IPS-18c (cell line): ENCODE measurements around the gene ERC2.

Source experiments
- H3K4me3 ChIP-seq: 2 replicates; pipeline ENCODE4 v1.7.0; 2013; ENCODE audit warnings: low read depth, mild to moderate bottlenecking, low read length, moderate library complexity; ENCODE audit not compliant: insufficient read depth
- H3K9me3 ChIP-seq: one replicate; pipeline ENCODE4 v1.6.1; 2013; ENCODE audit warnings: mild to moderate bottlenecking, low read length, moderate library complexity; ENCODE audit not compliant: control insufficient read depth, insufficient read depth

The ERC2 gene

DNA sequence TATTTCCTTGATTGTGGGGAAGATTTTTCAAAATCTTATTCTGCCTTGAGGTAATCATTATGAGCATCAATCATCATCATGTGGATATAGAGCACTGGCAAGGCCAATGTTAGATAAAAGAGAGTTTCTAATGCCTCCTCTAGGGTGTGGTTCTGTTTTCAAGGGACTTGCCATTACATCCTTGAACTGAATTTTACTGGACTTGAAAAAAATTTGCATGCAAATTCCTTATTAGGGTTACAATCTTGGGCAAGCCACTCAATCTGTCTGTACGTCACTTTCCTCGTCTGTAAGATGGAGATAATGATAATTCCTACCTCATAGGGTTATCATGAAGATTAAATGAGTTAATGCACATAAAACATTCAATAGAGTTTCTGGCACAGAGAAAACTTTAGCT is 825.0 kb downstream of the ERC2 start:
- H3K9me3 ChIP-seq = no peaks in the 10 kb centered on the region

GRCh38 chr3:55641964-55642363 is 826.3 kb downstream of the ERC2 start:
- no peaks in the 10 kb centered on the region for H3K9me3 ChIP-seq
- H3K4me3 ChIP-seq = no peak overlapping the region

More for the DNA sequence above, 825.0 kb downstream of the ERC2 start:
- H3K4me3 ChIP-seq = no peak overlapping the region

GRCh38 chr3:55639896-55640765 is 828.1 kb downstream of the ERC2 start:
- no peaks in the 10 kb centered on the region for H3K9me3 ChIP-seq
- H3K4me3 ChIP-seq = no peak overlapping the region

GRCh38 chr3:55639143-55639542 is 829.1 kb downstream of the ERC2 start:
- H3K4me3 ChIP-seq = no peak overlapping the region
- H3K9me3 ChIP-seq = no peaks in the 10 kb centered on the region

DNA sequence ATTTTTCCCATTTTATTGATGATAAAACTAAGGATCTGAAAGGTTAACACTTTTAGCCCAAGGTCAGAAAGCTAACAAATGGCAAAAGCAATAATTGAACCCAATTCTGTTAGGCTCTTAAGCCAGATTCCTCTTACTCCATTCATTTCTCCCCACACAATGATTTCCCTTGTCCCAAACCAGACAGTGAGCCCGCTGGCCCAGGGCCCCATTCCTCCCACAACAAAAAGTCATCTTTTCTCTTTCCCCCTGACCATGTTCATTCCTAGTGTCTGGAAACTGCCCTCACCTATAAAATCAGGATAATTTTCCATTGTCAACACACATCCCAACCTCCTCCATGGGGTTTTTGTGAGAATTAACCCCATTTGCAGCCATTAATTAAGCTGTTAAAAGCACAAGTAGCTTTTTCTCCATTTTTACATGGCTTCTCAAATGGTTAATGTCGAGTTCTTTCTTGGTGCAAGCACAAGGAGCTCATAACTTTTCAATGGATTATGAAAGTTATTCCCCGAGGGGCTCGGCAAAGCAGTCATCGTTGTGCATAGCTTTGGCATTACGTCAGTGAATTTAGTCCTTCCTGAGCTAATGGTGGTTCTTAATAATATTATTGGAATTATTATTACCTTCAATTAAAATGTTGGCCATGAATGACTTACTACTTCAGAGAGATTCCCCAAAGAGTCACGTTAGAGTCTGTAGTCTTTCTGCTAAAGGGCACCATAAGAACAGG is 830.2 kb downstream of the ERC2 start:
- Histone ChIP-seq H3K4me3 (no peak overlapping the region), H3K9me3 (no peaks in the 10 kb centered on the region)

- Histone ChIP-seq H3K4me3 (no peak overlapping the region), H3K9me3 (no peaks in the 10 kb centered on the region)
These were observed 831.7 kb downstream of the ERC2 start for GRCh38 chr3:55636300-55637195.

GRCh38 chr3:55634345-55634744 is 833.9 kb downstream of the ERC2 start:
- Histone ChIP-seq H3K9me3 (no peaks in the 10 kb centered on the region), H3K4me3 (no peak overlapping the region)

DNA sequence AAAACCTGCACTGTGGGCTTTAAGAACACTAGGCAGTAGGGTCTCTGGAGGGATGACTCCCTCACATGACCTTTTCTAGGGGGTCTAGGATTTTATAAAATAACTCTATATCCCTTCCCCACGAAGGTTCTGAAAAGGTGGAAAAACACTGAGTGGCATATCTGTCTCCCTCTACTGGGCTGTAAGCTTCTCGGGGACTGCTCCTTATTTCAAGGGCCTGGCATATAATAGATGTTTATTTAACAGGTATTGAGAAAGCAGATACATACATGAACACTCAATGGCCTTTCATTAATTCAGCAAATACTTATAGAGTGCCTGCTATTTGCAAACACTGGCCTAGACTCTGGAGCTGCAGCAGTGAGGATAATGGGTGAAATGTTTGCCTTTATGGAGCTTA is 834.9 kb downstream of the ERC2 start:
- Histone ChIP-seq H3K4me3 (no peak overlapping the region), H3K9me3 (no peaks in the 10 kb centered on the region)

DNA sequence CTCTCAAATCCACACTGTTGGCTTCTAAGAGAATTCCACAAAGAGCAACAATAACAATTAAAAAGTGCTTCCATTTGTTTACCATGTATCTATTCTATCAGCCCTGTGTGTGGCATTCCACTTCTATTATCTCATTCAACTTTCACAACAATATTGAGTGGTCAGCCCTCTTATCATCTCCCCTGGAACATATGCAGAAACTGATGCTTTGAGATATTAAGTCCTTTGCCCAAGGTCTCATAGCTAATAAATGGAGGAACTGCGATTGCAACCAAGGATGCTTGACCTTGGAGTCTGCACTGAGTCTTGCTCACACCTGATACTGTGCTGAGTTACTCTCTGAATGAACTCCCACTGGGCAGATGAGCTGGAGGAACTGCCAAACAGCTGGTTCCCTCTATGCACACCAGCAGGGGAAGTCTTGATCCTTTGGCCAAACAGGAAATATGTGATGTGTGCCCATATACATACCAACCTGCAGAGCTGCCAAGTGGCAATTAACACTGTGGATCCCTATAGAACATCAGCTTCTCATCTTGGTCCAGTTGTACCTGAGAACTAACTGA is 836.4 kb downstream of the ERC2 start:
- H3K4me3 ChIP-seq = no peak overlapping the region; the same call in 1 of the 2 replicates

GRCh38 chr3:55630921-55631299 is 837.4 kb downstream of the ERC2 start:
- no peak overlapping the region for H3K4me3 ChIP-seq
- H3K9me3 ChIP-seq = no peaks in the 10 kb centered on the region

More for the DNA sequence above, 836.4 kb downstream of the ERC2 start:
- no peaks in the 10 kb centered on the region for H3K9me3 ChIP-seq

GRCh38 chr3:55630280-55630920 is 837.9 kb downstream of the ERC2 start:
- Histone ChIP-seq H3K9me3 (no peaks in the 10 kb centered on the region), H3K4me3 (no peak overlapping the region)

DNA sequence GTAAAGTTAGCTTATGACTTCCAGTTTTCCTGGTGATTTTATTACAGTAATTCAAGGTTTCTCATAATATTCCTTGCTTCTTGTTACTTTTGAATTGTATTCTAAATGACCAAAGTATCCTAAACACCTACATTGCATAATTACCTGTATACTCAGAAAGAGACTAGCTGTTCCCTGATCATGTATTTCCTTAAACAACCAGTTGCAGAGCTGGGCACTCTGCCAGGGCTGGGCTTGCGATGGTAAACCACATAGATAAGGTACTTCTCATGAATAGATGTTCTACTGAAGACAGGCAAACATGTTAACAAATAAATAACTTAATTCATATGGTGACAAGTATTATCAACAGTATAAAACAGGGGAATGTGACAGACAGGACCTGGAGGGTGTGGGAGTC is 838.8 kb downstream of the ERC2 start:
- H3K4me3 ChIP-seq = no peak overlapping the region

DNA sequence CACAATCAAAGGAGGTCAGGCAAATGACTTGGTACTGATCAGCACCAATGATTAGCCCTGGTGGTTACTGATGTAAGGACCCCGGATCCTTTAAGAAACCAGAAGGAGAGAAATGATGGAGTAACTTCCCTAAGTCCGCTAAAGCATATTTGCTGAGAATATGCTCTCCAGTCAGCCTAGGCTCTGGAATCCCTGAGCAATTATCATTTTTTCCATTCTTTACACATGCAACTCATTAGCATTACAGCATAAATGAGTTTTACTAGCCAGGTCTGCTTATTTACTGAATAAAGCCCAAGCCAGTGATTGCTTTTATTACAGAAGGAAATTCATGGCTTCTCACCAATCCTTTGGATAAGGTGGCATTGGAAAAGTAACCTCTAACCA is 842.0 kb downstream of the ERC2 start:
- Histone ChIP-seq H3K4me3 (no peak overlapping the region), H3K9me3 (no peaks in the 10 kb centered on the region)

More for the DNA sequence above, 838.8 kb downstream of the ERC2 start:
- no peaks in the 10 kb centered on the region for H3K9me3 ChIP-seq

DNA sequence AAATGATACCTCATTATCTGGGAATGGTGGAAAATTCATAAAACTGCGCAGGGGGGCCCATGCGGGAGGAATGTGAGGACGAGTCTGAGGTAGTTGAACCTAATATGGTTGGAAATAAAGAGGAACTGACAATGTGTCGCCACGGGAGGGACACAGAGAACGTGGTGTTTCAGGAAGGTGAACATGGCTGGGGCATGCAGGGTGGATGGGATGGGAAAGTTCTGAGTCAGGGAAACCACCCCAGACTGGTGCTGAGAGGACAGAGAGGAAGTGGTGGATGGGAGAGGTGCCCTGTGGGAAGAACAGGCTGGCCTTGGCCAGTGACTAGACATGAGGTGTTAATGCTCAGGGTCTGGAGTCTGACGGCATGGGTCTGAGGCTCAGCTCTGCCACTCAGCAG is 844.0 kb downstream of the ERC2 start:
- Histone ChIP-seq H3K4me3 (no peak overlapping the region), H3K9me3 (no peaks in the 10 kb centered on the region)

DNA sequence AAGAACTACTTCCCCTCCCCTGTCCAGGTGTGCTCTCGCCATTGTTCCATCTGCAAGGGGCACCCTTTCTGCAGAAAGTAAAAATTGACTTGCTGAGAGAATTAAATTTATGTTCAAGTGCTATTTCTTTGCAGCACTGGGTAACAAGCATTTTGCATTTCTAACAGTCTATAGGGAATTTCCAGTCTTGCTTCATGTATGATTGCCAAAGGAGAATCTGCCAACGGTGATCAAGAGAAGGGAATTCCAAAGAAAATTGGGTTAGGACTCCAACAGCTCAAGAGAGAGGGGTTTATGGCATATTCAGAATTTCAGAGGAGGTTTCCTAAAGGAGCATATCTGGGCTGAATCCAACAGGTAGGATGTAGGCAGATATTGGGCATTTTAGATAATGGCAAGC is 844.5 kb downstream of the ERC2 start:
- Histone ChIP-seq H3K9me3 (no peaks in the 10 kb centered on the region), H3K4me3 (no peak overlapping the region)

DNA sequence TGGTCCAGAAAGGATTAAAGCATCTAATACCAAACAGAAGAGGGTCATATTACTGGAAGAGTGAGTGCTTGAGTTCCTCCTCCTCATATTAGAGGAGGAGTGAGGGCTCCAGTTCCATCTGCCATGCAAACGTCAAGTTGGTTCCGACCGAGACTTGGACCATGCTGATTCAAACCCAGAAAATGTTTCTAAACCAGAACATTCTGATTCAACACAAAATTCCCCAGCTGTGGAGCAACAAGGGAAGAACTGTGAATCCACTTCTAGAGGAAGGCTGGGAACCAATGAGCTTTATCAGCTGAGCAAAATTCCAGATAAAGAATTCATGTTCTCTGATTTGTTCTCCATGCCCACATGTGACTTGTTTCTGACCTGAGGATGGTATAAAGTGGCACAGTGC is 845.5 kb downstream of the ERC2 start:
- no peaks in the 10 kb centered on the region for H3K9me3 ChIP-seq
- H3K4me3 ChIP-seq = no peak overlapping the region

GRCh38 chr3:55622116-55622515 is 846.2 kb downstream of the ERC2 start:
- H3K4me3 ChIP-seq = no peak overlapping the region
- H3K9me3 ChIP-seq = no peaks in the 10 kb centered on the region
